ENCODE data around the gene RPA3.
"Not testable (repeated sequence)": the region's sequence is repeated elsewhere in the genome, so short reads cannot be mapped to it uniquely, and the experiment has no call there.

RPA3 gene

DNA sequence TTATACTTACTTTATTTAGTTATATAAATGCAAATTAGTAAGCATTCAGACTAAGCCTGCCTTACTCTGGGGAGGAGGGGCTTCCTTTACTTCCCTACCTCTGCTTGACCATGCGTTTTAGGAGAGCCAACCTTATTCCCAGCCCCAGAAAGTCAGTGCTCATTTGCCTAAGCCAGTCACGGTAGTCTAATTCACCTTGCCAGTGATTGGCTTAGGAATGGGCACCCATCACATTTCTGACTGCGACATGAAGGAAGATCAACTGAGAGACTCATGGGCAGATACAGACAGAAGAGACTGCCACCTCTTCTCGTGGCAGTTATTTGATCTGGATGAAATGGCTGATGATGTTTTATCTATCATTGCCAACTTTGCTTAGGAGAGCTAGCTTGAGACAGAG lies 29.5 kb downstream of the RPA3 start:
- no peak for DNase-seq

DNA sequence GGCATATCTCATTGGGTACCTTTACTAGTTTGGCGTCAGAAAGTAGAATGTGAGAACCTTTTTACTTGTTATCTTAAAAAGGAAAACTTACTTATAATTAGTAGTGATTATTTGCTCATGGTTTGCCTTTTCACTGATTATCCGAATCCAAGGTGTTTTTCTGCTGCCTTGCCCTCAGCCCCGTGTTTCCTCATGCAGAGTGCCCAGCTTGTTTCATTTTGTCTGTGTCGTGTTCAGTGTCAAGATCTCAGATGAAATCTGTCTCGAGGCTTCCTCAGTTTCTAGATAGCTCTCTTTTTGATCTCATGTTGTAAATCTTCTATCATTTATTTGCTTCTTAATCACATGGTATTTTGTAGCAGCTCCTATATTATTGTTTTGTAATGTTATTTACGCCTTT lies 30.1 kb downstream of the RPA3 start:
- DNase-seq, result no peak

DNA sequence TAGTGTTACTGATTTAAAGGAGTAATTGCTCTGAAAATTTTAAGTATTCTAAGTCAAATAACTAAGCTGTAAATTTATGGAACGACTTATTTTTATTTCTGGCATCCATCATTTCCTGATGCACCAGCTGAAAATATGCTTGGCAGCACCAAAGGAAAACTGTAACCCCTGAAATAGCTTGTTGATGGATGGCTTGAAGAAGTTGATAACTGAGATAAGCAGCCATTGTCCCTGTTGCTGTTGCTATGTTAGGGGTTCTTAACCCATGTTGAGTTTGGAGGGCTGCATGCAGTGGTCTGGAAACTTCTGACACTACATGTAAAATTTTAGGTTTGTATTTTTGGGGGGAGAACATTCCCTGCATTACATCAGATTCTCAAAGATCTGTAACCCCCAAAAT lies 30.6 kb downstream of the RPA3 start:
- DNase-seq, result no peak

- no peak for DNase-seq
Measured at GRCh38 chr7:7686811-7687508, 31.4 kb downstream of the RPA3 start.

DNA sequence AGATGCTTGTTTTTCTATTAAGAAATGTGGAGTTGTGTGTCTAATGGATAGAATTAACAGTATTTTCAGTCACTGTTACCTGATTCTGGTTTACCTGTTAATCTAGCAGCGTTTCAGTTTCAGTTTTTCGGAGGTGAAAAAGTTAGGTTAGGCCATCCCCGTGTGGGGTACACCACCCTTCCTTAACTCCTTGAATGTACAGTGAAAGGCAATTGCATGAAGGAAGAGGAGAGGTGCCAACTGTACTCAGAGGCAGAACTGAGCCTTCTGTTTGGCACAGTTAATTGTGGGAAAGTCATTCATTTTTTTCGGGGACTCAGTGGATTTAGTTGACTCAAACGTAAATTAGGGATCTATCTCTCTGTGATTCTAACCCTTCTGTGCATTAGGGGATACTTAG lies 35.5 kb downstream of the RPA3 start:
- no peak for DNase-seq

GRCh38 chr7:7681936-7682329 lies 36.5 kb downstream of the RPA3 start:
- DNase-seq, result no peak

GRCh38 chr7:7681191-7681935 lies 37.0 kb downstream of the RPA3 start:
- peak; percentile 63 for DNase-seq

- DNase-seq, result not testable (repeated sequence)
Measured at GRCh38 chr7:7679640-7680039, 38.8 kb downstream of the RPA3 start.

GRCh38 chr7:7675686-7676085 lies 42.7 kb downstream of the RPA3 start:
- DNase-seq, result no peak

DNA sequence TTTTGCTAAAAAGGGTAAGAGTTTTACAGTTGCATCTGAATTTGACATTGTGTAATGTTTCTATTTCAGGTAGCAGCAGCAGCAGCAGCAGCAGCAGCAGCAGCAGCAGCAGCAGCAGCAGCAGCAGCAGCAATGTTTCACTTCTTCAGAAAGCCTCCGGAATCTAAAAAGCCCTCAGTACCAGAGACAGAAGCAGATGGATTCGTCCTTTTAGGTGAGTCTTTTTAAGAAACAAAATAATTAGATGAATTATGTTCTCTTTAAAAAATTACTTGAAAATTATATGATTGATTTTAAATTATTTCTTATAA lies 45.2 kb downstream of the RPA3 start:
- no peak for DNase-seq

GRCh38 chr7:7672545-7673239 lies 45.7 kb downstream of the RPA3 start:
- no peak for DNase-seq

DNA sequence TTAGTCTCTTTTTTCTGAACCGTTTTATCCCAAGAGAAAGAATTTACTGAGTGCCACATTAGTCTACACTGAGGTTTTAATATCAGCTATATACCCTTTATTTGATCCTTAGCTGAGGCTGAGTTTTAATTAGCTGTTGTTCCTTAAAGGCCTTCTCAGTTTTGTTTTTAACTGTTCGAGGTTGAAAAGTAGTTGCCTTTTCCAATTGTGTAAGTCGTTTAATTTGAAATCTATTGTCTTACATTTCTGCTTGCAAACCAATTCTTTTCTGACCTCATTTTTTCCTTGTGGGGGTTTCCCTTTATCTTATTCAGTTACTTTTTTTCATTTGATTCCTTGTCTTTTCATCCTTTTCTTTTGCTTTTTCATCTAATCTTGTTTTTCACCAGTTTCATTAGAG lies 47.0 kb downstream of the RPA3 start:
- DNase-seq, result no peak

DNA sequence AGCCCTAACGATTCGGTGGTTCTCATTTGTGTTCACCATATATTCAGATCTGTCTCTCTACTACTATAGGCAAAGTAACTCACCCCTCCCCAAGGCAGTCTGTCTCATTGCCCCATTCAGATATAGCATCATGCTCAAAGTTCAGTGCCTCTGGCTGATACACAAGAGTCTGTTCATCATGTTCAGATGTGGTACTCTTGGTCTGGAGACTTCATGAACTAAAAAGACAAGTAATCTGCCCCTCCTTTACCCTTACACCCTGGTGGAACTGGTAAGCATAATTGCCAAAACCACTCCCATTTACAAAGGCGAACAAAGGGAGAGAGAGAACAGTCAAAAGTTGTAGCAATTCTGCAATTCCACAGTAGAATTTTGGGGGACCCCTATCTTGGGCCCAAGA lies 47.9 kb downstream of the RPA3 start:
- no peak for DNase-seq

- no peak for DNase-seq
Measured at GRCh38 chr7:7668706-7669105, 49.7 kb downstream of the RPA3 start.

- no peak for DNase-seq
Measured at GRCh38 chr7:7667187-7667586, 51.2 kb downstream of the RPA3 start.

- DNase-seq, result no peak
Measured at GRCh38 chr7:7665031-7665430, 53.4 kb downstream of the RPA3 start.

DNA sequence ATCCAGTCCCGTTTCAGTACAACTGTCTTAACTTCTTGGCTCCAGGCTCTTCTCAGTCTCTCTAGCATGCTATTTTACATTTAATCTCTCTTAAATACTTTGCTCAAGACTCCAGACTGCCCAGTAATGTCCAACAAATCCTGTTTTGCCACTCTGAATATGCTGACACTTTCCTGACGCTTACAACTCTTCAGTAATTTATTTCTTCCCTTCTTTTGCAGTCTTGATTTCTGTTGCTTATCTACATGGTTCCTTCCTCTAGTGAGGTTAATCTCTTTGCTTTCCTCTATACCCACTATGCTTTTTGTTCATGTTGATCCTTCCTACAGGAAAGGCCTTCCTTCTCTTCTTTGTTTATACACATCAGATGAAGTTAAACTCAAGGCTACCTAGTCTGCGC lies 54.1 kb downstream of the RPA3 start:
- no peak for DNase-seq

GRCh38 chr7:7662527-7662926 lies 55.9 kb downstream of the RPA3 start:
- no peak for DNase-seq

DNA sequence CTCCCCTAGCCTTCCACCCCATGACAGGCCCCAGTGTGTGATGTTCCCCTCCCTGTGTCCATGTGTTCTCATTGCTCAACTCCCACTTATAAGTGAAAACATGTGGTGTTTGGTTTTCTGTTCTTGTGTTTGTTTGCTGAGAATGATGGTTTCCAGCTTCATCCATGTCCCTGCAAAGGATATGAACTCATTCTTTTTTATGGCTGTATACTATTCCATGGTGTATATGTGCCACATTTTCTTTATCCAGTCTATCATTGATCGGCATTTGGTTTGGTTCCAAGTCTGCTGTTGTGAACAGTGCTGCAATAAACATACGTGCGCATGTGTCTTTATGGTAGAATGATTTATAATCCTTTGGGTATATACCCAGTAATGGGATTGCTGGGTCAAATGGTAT lies 61.9 kb downstream of the RPA3 start:
- not testable (repeated sequence) for DNase-seq

GRCh38 chr7:7654964-7655715 lies 63.3 kb downstream of the RPA3 start:
- DNase-seq, result no peak

GRCh38 chr7:7653593-7654187 lies 64.7 kb downstream of the RPA3 start:
- peak; percentile 31 for DNase-seq

DNA sequence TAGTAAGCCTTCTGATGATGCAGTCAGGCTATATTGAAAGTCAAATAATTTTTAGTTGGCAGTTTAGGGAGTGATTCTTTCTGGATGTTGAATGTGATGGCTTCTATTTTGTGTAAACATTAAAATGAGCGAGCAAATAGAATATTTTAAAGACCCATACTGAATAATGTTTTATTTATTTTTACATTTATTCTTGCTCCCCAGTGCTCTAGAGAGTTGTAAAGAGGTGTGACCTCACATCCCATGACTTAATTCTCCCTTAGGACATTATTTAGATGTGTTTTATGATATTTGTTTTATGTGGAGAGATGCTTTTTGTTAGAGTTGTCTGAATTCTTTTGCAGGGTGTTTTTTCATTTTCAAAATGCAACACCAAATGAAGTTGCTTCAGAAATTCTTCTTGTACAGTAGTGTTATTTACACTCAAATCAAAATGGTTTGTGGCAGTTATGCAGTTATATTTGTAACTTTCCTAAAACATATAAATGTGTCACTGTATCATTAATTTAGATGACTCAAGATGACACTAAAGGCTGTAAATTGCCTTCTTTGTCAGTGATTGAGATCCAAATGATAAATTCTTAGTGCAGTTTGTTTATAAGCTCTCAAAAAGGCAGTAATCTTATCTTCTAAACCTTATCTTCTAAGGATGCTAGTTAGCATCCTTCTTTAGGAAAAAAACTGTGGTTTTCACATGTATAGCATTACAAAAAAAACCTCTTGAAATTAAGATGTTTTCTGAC lies 65.4 kb downstream of the RPA3 start:
- no peak for DNase-seq
